ENCODE measurements around the gene DPYSL3.
A peak's percentile ranks its signal among the peaks of the same experiment; 100 is the strongest.

DPYSL3 gene

DNA sequence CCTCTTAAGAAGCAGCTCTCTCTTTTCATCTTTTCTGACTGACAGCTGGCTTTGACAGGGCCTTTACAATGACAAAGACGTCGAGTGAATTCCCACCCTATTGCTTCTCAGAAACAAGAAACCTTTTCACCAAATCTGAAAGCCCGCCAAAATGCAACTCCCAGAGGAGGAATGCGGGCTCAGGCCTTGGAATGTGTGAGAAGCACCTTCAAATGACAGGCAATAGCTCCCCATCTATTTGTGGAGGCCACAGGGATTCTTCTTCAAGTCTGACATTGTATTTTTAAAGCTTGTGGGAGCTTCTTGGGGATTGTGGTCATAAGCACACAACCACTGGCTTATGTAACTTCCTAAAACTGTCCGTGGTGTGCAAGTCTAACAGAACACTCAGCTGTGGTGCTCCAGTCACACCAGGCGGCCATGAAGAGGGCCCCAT lies 72.7 kb downstream of the DPYSL3 start:
- peak; percentile 49 for DNase-seq

GRCh38 chr5:147436596-147436995 lies 73.3 kb downstream of the DPYSL3 start:
- no peak for DNase-seq

DNA sequence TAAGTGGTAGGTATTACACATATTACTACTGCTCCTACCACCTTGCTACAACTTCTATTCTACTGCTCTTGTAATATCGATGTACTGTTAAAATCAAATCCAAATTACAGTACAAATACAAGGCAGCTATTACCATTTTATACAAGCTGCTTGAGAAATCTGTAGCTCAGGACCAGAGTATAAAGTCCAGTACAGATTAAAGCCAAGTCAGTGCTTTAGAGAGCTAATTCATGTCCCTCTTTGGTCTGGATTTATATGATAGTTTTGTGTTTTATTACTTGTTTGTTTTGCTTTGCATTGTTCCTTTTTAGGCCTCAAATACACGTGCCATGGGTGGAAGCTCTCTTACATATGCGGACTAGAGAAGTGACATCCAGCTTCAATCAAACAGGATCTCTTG lies 75.8 kb downstream of the DPYSL3 start:
- no peak for DNase-seq

DNA sequence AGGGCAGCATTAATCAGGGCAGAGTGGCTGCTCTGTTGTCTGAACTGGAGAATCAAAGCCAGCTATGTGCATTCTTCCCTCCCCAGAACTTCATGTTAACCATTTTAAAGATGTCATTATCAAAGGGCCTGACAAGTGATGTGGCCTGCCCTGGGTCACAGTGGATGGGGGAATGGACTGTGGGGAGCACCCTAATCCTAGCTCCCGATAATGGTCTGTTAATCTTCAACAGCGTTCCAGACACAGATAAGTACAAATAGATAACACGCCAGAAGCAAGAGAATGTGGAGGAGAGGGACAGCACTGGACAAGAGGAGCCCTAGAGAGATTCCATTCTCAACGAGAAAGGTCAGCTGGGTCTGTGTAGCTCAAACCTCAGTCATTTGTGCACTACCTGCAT lies 77.5 kb downstream of the DPYSL3 start:
- DNase-seq: no peak

DNA sequence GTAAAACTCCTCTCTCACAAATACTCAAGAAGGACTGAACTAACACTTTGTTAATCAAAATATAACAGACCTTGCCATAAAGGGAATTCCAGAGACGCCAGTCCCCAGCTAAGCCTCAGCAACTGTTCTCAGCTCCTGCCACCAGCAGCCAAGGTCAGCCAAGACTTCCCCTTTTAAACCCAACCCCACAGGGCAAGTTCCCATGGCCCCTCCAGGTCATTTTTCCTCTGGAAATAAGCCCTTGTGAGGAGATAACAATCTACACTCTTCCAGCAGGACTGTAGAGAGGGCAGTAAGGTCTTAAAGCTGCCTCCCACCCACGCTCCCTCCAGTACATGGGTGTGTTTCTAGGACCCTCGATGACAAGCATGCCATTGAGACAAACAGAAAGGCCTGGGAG lies 78.3 kb downstream of the DPYSL3 start:
- DNase-seq: no peak

- no peak for DNase-seq
These were observed 79.2 kb downstream of the DPYSL3 start for GRCh38 chr5:147430628-147431027.

DNA sequence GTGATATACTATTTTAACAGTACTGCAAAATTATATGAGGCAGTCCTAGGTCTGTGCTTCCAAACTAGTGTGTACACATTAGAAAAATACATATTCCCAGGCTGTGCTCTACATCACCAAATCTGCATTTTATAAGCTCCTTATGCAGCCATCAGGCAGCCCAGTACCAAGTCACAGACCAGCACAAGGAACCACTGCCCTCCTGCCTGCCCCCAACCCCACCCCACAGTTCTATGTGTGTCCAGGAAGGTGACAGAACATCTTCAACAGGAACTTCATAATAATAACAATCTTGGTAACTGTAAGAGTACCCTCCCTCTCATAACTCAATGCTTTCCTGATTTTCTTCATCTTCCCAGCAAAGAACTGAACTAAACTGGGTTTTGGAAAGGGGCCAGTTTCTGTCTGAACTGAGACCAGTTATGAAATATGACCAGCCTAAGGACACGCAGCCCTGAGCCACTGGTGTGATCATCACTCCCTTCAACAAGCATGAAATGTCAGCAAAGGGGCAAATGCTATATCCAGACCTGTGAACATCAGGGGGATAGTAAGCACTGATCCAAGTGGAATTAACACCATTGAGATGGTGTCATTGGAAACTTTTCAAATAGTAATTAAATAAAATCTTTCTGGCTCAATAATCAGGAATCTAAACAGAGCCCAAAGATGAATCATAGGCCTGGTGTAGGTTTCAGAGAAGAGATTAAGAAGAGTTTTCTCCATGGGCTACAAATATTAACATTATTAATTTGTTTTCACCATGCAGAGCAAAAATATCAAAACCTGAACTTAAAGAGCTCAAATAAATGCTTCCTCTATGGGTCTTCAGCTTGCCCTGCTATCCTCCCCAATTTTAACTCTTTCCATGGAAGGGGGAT lies 82.1 kb downstream of the DPYSL3 start:
- DNase-seq: peak; percentile 28

DNA sequence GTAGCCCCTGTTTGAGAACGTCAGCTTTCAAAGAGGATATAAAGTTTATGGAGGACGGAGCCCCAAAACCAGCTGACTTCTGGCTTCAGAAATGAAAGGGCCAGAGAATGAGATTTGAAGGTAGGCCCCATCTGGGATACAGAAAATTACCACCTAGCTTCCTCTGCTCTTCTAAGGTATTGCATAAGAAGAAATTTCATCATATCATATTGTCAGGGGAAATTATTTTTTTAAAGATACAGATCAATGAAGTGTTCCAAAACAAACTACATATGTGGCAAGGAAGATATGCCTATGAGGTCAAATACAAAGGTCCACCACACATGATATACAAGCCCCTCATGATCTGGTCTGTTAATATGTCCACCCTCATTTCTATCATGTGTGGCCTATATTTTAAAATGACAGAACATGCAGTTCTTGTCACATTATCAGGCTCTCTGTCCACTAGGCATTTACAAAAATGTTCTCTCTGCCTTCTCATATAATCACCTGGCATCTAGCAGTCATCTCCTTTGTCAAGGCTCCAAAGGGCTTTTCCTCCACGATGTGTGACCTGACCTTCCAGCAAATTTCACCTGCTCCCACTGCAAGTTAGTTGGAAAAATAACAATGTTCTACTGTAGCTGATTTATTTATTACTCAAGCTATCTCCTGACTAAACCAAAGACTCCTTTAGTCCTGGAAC lies 83.1 kb downstream of the DPYSL3 start:
- DNase-seq: no peak

GRCh38 chr5:147418613-147419012 lies 91.3 kb downstream of the DPYSL3 start:
- DNase-seq: no peak

DNA sequence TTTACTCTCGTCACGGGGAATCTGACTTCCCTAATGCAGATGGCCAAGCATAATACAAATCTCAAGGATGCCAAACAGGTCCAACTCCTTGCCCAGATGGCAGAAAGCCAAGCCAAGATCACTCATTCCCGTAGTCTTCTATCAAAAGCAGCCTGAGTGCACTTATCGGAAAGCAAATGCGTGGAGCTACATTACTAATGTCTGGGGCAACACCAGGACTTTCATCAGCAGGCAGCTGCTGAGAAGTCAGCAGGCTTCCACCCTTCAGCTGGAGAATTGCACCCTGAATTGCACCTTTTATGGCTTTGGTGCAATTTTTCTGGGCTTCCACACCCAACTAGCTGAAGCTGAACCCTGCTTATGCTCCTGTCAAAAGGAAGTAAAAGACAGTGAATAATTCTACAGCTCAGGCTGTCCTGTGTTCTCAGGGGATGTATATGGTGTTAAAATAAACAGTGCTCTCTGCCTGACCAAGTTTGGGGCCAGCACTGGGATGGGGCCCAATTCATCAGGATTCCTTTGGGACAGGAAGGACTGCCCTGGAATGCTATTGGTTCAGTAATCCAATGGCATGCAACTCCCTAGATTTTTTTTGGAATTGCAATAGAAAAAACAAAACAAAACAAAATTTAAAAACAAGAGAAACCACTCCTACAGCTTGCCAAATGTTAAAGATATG lies 92.6 kb downstream of the DPYSL3 start:
- peak; percentile 29 for DNase-seq

GRCh38 chr5:147415651-147416050 lies 94.2 kb downstream of the DPYSL3 start:
- DNase-seq: no peak

DNA sequence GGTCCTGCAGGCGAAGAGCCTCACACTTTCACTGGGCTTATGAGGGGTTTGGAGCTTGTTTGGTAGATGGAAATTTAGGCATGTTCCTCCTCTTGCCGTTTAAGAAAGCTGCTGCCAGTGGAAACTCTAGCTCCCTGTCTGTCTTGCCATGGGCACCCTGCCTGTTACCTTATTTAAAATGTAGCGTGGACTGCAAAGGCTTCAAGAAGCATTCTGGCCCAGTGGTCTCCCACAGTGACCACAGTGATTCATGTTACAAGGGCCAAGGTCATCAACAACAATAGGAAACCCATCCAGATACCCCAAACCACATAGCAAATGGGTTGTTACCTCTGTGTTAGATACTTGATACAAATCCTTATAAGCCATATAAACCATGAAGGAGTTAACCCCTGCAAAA lies 96.6 kb downstream of the DPYSL3 start:
- no peak for DNase-seq

DNA sequence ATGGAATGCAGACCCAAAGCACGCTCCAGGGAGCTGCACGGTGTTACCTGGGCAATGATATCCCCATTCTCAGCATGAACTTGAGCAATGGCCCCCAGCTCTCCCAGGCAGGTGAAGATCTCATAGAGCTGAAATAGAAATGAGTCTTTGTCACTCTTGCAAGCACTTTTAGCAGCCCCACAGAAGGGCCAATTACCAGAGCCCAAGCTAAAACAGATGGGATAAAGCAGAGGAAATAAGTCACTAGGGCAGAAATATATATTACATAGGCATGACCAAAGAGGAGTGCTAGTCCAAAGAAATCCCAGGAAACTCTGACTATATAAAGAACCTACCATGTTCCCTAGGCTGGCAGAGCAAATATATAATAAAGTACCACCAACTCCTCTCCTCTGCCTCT lies 97.3 kb downstream of the DPYSL3 start:
- DNase-seq: no peak

- no peak for DNase-seq
These were observed 98.2 kb downstream of the DPYSL3 start for GRCh38 chr5:147411359-147412319.

GRCh38 chr5:147410496-147411358 lies 99.1 kb downstream of the DPYSL3 start:
- DNase-seq: no peak

GRCh38 chr5:147408980-147409379 lies 100.9 kb downstream of the DPYSL3 start:
- DNase-seq: no peak

DNA sequence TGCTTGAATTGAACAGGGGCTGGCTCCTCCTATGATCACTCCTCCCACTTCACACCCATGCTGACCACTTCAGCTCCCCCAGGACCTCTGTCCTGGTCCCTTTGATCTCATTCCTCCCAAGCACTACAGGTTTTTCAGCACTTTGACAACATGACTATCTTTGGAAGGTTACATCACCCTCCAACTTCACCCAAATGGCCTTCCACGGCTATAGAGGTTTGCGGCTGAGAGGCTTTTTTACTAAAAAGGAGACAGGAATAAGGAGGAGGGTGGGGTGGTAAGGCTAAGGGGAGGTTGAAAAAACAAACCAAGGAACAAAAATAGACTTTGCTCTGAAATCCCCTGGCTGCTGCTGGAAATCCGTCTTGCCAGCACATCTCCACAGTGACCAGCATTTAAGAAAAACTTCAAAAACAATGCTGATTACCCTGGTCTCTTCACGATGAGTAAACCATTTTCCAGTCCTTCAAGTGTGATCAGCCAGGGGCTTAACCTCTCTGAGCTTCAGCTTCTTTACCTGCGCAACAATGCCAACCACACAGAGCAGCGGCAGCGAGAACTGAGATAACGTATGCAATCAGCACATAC lies 102.7 kb downstream of the DPYSL3 start:
- peak; percentile 43 for DNase-seq

GRCh38 chr5:147406636-147407035 lies 103.2 kb downstream of the DPYSL3 start:
- DNase-seq: no peak

GRCh38 chr5:147404706-147405105 lies 105.2 kb downstream of the DPYSL3 start:
- no peak for DNase-seq

DNA sequence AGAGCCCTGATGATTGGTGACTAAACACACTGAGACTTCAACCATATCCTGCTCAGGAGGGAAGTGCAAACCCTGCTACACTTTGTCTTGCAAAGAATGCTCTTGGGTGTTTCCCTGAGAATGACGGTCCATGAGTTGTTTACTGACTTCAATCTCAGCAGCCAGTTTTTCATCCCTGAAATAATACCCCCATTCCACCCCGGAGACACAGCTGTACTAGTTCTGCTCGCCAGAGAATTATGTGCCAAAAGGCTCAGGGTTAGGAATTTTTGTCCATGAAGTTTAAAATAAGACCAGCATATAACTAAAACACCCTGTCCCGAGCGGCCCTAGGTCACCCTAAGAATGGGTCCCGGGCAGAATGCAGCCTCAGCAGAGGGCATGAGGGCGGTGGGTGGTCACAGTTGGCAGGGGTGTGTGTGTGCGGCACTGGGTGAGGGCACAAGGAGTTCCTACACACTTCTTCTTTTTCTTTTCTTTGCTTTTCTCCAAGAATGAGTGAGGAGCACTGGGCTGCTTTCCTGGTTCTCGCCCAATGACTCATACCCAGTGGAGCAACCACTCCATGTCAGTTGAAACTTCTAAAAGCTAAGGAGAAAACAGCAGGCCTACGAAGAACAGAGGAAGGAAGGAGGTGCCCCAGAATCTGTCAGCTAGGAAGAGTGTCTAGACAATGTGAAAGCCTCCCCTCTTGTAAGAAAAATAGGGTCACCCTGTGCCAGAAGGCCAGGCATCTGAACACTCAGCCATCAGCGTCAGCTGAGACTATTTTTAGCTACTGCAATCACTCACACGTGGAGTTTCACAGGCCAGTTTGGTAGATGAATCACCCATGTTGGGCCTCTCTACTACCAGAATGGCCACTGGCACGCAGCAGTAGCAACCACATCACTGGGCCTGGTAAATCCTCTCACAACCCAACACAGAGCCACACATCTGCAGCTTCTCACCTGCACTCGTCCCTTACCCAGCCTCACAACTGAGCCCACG lies 105.9 kb downstream of the DPYSL3 start:
- DNase-seq: peak; percentile 96
